HCEC 1CT (cell line): ENCODE measurements around the gene MAP2.

Experiments
- DNase-seq: peaks from one replicate; pipeline ENCODE4 v3.0.0-alpha.2; 2017

MAP2 gene

GRCh38 chr2:209600341-209601171 lies 176.7 kb downstream of the MAP2 start:
- no peak for DNase-seq

DNA sequence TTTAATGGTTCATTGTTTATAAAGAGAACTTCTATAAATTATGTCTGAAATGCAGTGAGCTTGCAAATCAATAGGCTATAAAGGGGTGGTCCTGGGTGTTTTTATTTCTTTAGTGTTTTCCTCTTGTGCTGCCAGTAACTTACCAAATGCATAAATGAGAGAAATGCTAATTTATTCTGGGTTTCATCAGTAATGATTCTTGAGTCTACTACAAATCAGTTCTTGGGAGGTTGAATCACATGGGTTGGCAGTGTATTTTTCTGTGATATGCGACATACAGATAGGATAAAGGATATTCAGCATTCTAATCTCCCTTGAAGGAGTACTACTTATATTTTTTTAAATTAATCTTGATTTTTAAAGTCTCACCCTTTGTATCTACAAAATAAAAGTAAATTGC lies 177.7 kb downstream of the MAP2 start:
- DNase-seq = no peak

GRCh38 chr2:209602259-209602658 lies 178.4 kb downstream of the MAP2 start:
- DNase-seq = no peak

DNA sequence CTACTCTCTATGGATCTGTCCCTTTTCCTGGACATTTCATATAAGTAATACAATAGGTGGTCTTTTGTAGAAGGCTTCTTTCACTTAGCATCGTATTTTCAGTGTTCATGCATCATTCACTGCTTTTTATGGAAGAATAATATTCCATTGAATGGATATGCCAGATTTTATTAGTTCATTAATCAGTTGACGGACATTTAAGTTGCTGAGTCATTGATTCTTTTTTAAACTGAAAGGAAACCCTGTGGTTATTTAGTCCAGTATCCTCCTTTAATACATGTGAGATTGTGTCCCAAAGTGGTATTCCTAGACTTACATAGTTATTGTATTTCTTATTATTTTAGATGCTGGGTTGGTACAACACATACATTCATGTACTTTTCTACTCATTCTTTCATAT lies 185.7 kb downstream of the MAP2 start:
- no peak for DNase-seq

DNA sequence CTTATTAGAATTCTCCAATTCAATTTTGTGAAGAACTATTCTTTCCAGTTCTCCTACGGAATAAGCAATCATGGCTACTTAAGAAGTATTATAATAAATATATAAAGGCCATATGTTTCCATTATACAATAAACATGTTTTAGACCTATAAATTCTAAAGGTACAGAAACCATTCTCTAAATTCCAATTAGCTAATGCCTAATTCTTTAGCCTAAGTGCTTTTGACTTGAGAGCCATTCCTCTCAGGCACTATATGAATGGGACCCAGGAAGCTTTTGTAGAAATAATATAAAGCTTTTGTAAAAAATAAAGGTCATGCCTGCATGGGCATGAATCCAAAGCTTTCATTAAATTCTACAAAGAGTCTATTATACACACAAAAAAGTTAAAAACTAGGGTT lies 186.8 kb downstream of the MAP2 start:
- no peak for DNase-seq

DNA sequence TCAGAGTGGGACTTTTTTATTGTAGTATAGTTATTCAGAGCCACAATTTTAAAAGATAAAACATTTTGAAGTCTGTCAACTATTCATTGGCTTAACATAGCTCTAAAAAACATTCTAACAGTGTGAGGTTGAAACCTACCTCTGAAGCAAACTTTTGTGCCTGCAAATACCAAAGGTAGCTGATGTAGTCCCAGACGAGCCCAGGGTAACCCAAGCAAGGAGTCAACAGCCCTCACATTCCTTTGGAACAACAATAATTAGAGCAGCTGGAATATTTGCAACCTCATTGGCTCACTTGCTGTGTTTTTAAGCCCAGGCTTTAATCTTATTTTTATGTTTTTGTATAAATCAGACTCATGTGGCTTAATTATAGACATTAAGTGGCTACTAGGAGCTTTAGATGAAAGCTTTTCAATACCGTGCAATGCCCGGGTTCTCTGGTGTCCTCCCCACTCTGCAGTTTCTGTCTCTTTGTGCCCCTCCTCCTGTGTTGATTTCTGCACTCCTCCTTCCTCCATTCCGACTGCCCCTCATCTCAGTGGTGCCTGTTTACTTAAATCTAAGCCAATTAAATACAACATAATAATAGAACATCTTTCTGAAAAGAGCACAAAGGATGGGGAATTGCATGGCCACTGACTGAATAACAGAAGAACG lies 189.9 kb downstream of the MAP2 start:
- no peak for DNase-seq

DNA sequence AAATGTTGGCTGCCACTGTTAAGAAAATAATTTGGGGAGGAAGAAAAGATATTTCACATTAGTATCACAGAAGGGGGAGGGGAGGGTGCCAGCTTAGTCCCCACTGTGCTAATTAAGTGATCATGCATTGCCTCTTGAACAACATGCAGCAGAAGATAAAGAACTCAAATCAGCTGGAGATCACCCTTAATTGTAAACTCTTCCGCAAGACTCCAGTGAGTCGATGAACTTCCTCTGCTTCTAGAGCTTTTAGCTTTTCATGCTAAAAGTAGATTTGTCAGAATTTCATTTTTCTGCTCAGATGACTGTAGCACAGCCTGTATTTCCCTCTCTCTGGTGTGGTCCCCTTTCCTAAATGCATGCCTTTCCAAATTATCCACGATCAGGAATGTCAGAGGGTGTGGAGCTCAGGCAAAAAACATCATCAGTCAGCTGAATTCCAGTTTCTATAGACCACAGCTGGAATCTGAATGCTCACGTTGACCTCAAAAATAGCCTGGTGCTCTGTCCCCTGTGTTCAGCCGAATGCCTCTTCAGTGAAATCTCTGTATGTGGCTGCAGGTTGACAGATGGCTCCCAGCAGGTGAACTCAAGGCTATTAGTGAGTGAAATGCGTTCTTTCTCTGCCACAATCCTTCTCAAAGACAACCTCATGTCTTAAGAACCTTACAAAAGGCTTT lies 191.0 kb downstream of the MAP2 start:
- no peak for DNase-seq

DNA sequence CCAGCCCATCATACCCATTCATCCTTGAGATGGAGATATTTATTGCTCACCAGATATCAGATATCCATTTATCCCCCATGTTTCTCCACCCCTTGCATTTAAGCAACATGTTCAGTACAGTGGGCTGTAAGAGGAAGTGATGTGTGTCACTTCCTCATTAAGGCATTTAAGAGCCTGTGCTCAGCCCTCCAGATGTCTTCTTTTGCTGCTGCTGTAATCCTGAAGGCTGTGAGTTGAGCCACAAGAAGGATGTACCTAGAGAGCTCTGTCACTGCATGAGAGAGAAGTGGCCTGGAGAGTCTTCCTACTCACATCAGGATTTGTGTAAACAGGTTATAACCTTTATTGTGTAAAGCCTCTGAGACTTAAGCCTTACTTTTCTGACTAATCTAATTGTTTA lies 195.9 kb downstream of the MAP2 start:
- peak; percentile 59 for DNase-seq

DNA sequence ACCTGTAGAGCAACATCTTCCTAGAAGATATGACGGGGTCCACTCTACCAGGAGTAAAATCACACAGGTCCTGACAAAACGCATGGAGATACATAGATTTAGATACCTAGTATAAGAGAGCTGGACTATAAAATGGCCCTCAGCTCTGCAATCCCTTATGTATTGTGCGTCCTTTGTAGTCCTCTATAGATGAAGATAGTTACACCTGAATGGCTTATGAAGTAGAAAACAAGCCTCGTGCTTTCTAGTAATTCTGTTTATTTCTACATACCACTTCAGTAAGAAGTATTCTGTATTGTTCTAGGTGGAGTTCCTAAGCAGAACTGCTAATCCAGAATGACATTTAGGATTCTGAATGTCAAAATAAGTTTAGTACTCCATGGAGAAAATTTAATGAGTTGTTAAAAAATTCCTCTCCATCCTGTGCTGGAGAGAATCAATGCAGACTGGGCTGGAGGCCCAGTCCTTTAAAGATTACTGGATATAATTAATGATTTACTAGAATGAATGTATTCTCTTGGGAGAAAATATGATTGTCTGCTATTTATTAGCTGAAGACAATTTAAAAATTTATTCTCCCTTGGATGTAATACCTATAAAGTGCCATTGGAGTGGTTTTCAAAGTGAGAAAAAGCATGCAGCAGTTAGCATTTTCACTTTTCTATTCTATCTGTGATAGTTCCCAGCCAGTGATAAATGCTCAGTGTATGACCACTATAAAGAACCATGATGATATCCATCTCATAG lies 200.5 kb downstream of the MAP2 start:
- no peak for DNase-seq

DNA sequence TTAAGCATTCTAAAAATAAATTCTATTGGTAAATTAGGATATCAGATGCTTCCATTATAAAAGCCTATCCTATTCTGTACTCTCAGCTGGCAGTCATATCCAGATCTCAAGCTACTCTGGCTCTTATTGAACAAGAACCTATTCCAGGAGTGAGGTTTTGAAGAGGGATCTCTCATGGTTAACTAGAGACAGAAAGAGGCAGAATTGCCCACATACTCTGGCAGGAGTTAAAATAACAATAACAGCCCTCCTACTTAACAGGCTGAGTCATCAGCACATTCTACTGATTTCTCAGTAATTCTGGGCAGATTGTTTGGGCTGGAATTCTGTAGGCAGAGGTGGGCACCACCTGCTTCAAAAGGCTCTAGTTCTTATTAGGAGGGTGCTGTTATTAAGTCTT lies 205.8 kb downstream of the MAP2 start:
- peak; percentile 41 for DNase-seq

GRCh38 chr2:209633911-209634310 lies 210.1 kb downstream of the MAP2 start:
- no peak for DNase-seq

- DNase-seq = no peak
Observed at GRCh38 chr2:209636076-209636475, 212.2 kb downstream of the MAP2 start.

GRCh38 chr2:209637293-209637692 lies 213.4 kb downstream of the MAP2 start:
- no peak for DNase-seq

GRCh38 chr2:209638346-209638745 lies 214.5 kb downstream of the MAP2 start:
- DNase-seq = peak; percentile 86

DNA sequence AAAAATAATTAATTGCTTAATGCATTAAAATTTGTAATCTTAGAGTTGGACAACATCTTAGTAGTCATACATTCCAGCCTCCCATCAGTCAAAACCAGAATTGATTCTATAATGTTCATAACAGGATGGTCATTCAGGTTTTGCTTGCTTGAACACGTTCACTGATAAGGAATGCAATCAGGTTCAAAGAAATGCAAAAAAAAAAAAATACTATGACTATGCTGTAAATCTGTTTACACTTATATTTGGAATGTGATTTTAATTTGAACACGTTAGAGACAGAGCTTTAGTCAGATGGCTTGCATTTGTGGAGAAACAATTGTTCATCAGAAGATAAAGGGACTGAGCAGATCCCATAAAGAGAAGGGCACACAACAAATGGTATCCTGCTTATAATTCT lies 216.5 kb downstream of the MAP2 start:
- peak; percentile 13 for DNase-seq

DNA sequence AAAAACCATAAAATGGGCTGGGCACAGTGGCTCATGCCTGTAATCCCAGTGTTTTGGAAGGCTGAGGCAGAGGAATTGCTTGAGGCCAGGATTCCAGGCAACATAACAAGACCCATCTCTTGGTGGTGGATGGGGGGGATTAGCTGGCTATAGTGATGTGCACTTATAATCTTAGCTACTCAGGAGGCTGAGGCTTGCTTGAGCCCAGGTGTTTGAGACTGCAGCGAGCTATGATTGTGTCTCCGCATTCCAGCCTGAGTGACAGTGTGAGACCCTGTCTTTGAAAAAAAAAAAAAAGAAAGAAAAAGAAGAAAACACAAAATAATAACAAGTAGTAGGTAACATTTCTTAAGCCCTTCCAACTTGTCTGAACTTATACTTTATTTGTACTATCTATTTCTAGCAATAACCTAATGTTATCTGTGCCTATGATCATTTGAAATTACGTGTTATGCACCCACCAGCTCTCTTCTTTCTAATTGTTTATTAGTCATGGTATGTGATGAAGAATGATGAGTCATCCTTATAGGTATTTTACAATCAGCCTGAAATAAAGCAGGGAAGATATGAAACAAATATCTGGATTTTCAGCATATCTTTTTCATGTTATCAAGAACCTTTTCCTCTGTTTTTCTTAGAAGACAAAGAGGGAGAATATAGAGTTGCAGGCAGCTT lies 218.4 kb downstream of the MAP2 start:
- DNase-seq = peak; percentile 64

GRCh38 chr2:209644842-209645241 lies 221.0 kb downstream of the MAP2 start:
- DNase-seq = no peak

GRCh38 chr2:209648714-209649113 lies 224.9 kb downstream of the MAP2 start:
- DNase-seq = peak; percentile 70

DNA sequence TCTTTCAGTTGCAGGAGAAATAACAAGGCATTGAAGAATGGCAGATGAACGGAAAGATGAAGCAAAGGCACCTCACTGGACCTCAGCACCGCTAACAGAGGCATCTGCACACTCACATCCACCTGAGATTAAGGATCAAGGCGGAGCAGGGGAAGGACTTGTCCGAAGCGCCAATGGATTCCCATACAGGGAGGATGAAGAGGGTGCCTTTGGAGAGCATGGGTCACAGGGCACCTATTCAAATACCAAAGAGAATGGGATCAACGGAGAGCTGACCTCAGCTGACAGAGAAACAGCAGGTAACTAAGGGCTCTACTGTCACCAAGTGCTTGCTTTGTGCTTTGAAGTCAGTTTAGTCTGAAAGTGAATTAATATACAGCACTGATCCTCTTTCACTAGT lies 229.3 kb downstream of the MAP2 start:
- no peak for DNase-seq

DNA sequence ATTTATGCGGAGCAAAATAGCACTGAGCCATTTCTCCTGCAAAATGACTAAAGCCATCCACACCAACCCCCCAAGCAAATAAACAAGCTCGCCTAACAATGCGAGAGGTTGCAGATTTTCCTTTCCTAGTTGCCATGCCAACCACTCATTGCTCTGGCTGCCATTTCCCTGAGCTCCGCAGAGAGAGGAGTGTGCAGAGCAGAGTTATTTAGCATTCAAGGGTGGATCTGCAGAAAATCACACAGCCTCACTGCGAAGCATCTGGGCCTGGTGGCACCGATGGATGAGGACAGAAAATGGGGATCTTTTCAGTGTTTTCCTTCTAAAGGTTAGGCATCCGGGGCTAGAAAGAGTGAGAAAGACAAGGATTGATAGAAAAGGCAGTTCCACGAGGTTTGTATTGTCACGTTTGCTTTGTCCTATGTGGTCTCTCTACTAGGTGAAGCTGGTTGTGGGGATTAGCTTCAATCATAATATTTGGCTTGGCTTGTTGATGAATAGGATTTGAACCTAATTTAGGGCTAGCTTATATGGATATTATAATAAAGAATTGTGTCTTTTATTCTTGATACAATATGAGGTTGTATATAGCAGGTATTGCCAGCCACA lies 237.5 kb downstream of the MAP2 start:
- no peak for DNase-seq

GRCh38 chr2:209662021-209662420 lies 238.2 kb downstream of the MAP2 start:
- no peak for DNase-seq

- DNase-seq = peak; percentile 59
Observed at GRCh38 chr2:209663139-209663538, 239.3 kb downstream of the MAP2 start.
